ENCODE data around the gene IL22RA1. TPM values are rescaled to one million over a fixed set of nuclear protein-coding genes. Genes with fewer than 3 reads are reported as not detected.

Gene IL22RA1
- total RNA-seq, 1 experiment from 2014 or later, result 0.13 TPM

GRCh38 chr1:24155011-24155782 is 12.3 kb upstream of the IL22RA1 start:
- H3K79me2 ChIP-seq (ENCODE audit: insufficient read depth, low read length), result no peaks in the 10 kb centered on the region
- H3K18ac ChIP-seq (ENCODE audit: insufficient read length, low read depth, low read length), result no peak overlapping the region
- no peak overlapping the region for H2BK15ac ChIP-seq (ENCODE audit: low read depth, low read length)
- peak overlapping the region; percentile 55 to 87 (median 83); a peak in 2 of 7 replicates for H3K27ac Mint-ChIP-seq
- H3K14ac ChIP-seq (ENCODE audit: insufficient read depth, low read length), result no peak overlapping the region
- H2AFZ ChIP-seq (ENCODE audit: low read length), result no peak overlapping the region
- H3K9ac ChIP-seq (ENCODE audit: extremely low read depth, insufficient read length, low read length), result no peak overlapping the region
- peaks cover 7 to 35% (median 32%) of the 10 kb centered on the region in 3 experiments; a peak in 6 of 7 replicates for H3K36me3 Mint-ChIP-seq (ENCODE audit: insufficient read depth in 1 of 3, low read depth in 3 of 3)
- H4K20me1 ChIP-seq (ENCODE audit: control insufficient read depth, insufficient read depth, insufficient read length), result no peaks in the 10 kb centered on the region
- H3K79me1 ChIP-seq (ENCODE audit: insufficient read depth, low read depth, low read length, poor library complexity, severe bottlenecking), result no peaks in the 10 kb centered on the region
- H2BK20ac ChIP-seq (ENCODE audit: low read depth, low read length, poor library complexity, severe bottlenecking), result no peak overlapping the region
- H4K8ac ChIP-seq (replicated peaks; ENCODE audit: insufficient read length, low read depth, low read length), result no peak overlapping the region
- H3K27me3 Mint-ChIP-seq (ENCODE audit: low read depth), result no peaks in the 10 kb centered on the region; the same call in 1 of the 2 replicates
- H3T11ph ChIP-seq (ENCODE audit: low read length), result no peak overlapping the region
- no peak overlapping the region for H4K91ac ChIP-seq (ENCODE audit: insufficient read length, low read depth, low read length)
- H3K4me3 Mint-ChIP-seq, result 0 out of 5 replicates have a peak overlapping the region, but pooled peaks of 1 of the 2 experiments have one; percentile 17
- H3K4me1 Mint-ChIP-seq, result peaks cover 42 to 46% of the 10 kb centered on the region in 2 experiments
- no peak overlapping the region for H2AK5ac ChIP-seq (ENCODE audit: insufficient read length, low read length)
- no peaks in the 10 kb centered on the region for H3K9me3 ChIP-seq (ENCODE audit: control insufficient read depth, low read depth, low read length)
- H2BK5ac ChIP-seq (ENCODE audit: insufficient read length, low read length), result no peak overlapping the region
- peaks cover 5% of the 10 kb centered on the region for H3K23me2 ChIP-seq (ENCODE audit: insufficient read length, low read depth, low read length, poor library complexity, severe bottlenecking)
- no CpG with 5 or more reads among the region's 11 CpGs for WGBS (ENCODE audit: extremely low coverage, insufficient read length, low lambda C conversion rate)
- H3K9me3 Mint-ChIP-seq, result no peaks in the 10 kb centered on the region; a peak in 1 of 5 replicates
- H3K4me1 ChIP-seq (ENCODE audit: insufficient read depth, low read length), result no peaks in the 10 kb centered on the region; the same call in 1 of the 2 replicates
- no peak overlapping the region for H3K23ac ChIP-seq (ENCODE audit: insufficient read length, low read depth, low read length)
- H2BK120ac ChIP-seq (ENCODE audit: low read depth, low read length, poor library complexity, severe bottlenecking), result no peak overlapping the region
- no peaks in the 10 kb centered on the region for H3K27me3 ChIP-seq (ENCODE audit: insufficient read depth, low read length)
- DNase-seq, result peak; percentile 61
- no peak overlapping the region for H3K27ac ChIP-seq (ENCODE audit: insufficient read length, low read depth, low read length)
- no peak overlapping the region for H3K56ac ChIP-seq (ENCODE audit: insufficient read length, low read depth, low read length)
- H3K4ac ChIP-seq (ENCODE audit: low read depth, low read length), result no peak overlapping the region; the same call in 1 of the 2 replicates
- H3K4me2 ChIP-seq (ENCODE audit: insufficient read depth, insufficient read length, low read length), result no peak overlapping the region
- TF ChIP-seq CTCF (conservative IDR thresholded peaks at IDR 0.05), result peak; percentile 72
- H2BK12ac ChIP-seq (ENCODE audit: insufficient read length, low read depth, low read length), result no peak overlapping the region
- H4K5ac ChIP-seq (ENCODE audit: insufficient read length, low read depth, low read length), result no peak overlapping the region

All from H9 (cell line).